Astrocyte of the spinal cord (primary cell): ENCODE data around the gene ARHGAP42.

Experiments used
- DNase-seq: peaks from one replicate; pipeline ENCODE4 v3.0.0; 2011; ENCODE audit warnings: low read depth, low spot score
- H3K4me3 ChIP-seq: 2 replicates; pipeline ENCODE4 v1.5.1; 2011; ENCODE audit warnings: low read depth, mild to moderate bottlenecking, low read length, moderate library complexity
- in situ Hi-C: cut with HindIII; loops from 2 replicates; pipeline ENCODE4 v1.10.0; 2017; ENCODE audit warnings: low sequenced_read_pairs
- TF ChIP-seq, protein P1 (sequence below): IDR thresholded peaks from 2 replicates; pipeline ENCODE4 v1.5.1; 2012; ENCODE audit warnings: low read depth, mild to moderate bottlenecking, low read length, inconsistent platforms

Gene ARHGAP42

DNA sequence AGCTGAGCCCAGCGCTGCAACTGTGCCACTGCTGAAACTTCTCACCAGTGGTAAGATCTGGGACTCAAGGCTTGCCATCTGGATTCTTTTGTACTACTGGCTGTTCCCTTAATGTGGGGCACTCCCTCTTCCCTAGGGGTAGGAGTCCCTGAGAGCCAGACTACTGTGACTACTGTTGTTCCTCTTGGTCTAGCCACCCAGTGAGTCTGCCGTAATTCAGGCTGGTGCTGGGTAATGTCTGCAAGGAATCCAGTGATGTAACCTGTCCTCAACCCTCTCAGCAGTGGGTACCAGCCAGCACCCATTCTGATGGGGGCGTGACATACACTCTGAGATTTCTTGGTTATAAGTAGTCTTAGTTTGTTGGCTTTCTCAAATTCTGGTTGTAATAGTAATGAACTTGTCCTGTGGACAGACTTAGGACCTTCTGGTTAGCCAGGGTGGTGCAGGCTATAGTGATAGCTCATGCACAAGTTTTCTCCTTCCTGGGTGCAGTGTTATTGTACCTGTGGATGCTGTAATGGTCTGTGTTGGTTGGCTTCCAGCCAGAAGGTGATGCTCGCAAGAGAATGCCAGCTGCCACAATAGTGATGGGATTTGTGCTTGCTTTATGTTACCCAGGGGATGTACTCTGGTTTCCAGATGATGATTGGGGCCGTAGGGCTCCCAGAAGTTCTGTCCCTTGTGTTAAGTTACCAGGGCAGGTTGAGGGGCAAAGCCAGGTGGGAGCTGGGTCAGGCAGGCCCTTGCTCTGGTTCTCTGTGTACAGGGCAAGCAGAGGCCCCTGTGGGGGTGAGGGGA, 65.5 kb downstream of the ARHGAP42 start:
- DNase-seq, result no peak
- no peak overlapping the region for H3K4me3 ChIP-seq
- TF ChIP-seq, protein P1, sequence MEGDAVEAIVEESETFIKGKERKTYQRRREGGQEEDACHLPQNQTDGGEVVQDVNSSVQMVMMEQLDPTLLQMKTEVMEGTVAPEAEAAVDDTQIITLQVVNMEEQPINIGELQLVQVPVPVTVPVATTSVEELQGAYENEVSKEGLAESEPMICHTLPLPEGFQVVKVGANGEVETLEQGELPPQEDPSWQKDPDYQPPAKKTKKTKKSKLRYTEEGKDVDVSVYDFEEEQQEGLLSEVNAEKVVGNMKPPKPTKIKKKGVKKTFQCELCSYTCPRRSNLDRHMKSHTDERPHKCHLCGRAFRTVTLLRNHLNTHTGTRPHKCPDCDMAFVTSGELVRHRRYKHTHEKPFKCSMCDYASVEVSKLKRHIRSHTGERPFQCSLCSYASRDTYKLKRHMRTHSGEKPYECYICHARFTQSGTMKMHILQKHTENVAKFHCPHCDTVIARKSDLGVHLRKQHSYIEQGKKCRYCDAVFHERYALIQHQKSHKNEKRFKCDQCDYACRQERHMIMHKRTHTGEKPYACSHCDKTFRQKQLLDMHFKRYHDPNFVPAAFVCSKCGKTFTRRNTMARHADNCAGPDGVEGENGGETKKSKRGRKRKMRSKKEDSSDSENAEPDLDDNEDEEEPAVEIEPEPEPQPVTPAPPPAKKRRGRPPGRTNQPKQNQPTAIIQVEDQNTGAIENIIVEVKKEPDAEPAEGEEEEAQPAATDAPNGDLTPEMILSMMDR, result no peak
- in situ Hi-C loops, result no loop called here

DNA sequence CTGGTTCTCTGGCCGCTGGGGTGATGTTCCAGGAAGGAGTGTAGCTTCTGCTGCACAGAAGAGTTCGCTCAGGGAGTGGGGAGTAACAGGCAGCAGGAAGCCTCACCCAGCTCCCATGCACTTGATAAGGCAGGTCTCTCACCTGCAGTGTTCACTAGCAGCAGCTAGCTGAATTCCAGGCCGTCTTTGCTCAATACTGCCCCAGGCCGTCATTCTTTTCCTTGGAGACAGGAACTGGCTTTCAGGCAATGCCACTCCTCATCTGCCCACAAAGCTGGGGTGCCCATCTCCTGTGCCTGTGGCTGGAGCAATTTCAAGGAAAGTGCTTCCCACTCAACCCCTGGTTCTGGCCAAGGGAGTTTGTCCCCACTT, 66.1 kb downstream of the ARHGAP42 start:
- TF ChIP-seq, protein P1, result no peak
- in situ Hi-C loops, result no loop called here

DNA sequence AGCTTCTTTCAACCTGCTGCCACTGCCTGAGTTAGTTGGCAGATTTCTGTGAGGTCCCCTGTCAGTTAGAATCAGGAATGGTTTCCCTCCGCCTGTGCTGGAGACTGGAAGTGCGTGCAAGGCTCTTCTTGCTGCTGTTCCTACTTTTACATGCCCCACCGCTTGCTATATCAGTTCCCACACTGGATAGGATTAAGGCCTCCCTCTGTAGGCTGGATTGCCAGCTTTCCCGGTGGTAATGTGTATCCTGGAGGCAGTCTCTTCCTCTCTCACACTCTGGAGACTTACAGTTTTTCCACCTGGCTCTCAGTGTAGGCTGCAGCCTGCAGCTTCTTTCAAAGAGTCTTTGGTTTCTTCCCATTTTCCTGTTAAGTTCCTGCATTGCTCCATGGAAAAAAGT, 66.5 kb downstream of the ARHGAP42 start:
- DNase-seq, result no peak
- in situ Hi-C loops, result no loop called here
- TF ChIP-seq, protein P1, result no peak
- no peak overlapping the region for H3K4me3 ChIP-seq

More for the DNA sequence above, 66.1 kb downstream of the ARHGAP42 start:
- no peak overlapping the region for H3K4me3 ChIP-seq
- no peak for DNase-seq

DNA sequence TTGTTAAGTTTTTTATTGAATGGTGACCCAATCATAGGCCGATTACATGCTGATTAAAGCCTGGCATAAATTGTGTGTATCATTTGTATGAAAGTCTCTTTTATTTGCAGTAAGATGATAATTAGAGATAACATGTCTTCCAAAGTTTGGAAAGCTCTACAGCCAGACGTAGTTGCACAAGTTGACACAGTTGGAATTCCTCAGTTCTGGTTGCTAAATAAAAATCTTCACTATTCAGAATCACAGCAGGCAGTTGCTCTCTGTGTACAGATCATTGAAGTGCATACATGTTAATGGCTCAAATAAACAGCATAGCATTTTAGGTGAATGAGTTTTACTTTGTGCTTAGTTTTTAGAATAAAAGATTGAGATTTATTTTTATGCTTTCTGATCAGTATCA, 69.5 kb downstream of the ARHGAP42 start:
- no peak for DNase-seq
- no peak overlapping the region for H3K4me3 ChIP-seq
- TF ChIP-seq, protein P1, result no peak
- in situ Hi-C loops, result no loop called here

DNA sequence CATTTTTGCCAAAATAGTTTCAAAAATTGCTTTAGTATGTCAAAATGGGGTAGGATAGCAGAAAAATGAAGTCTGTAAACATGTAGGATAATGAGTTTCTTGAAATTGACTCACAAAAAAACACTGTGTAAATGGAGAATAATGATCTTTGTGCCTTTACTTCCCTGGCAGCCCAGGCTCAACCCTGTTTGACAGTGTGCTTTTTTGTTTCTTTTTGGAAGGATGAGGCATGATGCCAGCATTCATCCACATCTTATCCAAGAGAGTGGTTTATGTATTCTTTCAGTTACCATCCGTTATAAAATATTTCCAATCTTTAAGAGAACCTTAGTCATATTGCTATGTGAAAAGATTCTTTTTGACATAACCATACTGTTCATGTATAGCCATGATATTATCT, 70.6 kb downstream of the ARHGAP42 start:
- no peak for DNase-seq
- in situ Hi-C loops, result no loop called here
- H3K4me3 ChIP-seq, result no peak overlapping the region
- TF ChIP-seq, protein P1, result no peak

DNA sequence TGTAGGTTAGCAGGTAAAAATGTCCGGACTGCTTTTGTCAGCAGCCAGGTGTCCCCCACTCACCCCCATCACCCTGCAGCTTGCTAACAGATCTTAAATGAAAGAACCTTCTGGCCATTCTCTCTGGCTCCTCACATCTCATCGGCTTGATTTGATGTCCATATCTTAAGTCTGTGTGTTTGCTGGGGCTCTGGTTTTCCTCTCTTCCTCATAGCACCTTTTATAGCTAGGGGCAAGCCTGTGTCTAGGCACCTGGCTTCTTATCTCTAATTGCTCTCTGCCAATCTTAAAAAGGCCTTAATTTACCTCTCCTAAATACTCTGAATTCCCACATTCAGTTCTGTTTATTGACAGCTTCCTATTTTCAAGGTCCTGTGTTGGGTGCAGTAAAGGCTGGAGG, 72.0 kb downstream of the ARHGAP42 start:
- in situ Hi-C loops, result no loop called here
- no peak for DNase-seq
- H3K4me3 ChIP-seq, result no peak overlapping the region
- TF ChIP-seq, protein P1, result no peak
